Endodermal cell (in vitro differentiated cells): ENCODE results near the gene FAIM2. TPM values are rescaled to one million over a fixed set of nuclear protein-coding genes. Genes with fewer than 3 reads are reported as not detected.
A peak's percentile ranks its signal among the peaks of the same experiment; 100 is the strongest.

Source experiments
- DNase-seq: peaks from one replicate; pipeline ENCODE4 v3.0.0-alpha.2; 2017
- H3K27ac ChIP-seq: 2 replicates; pipeline ENCODE4 v1.5.1; 2013; ENCODE audit warnings: mild to moderate bottlenecking, low read depth, low read length, moderate library complexity
- H3K27me3 ChIP-seq: 2 replicates; pipeline ENCODE4 v1.6.1; 2013; ENCODE audit warnings: mild to moderate bottlenecking, low read length, moderate library complexity; ENCODE audit not compliant: insufficient read depth, control insufficient read depth, poor library complexity, severe bottlenecking
- H3K36me3 ChIP-seq: 2 replicates; pipeline ENCODE4 v1.7.0; 2013; ENCODE audit warnings: mild to moderate bottlenecking, low read length, moderate library complexity; ENCODE audit not compliant: control insufficient read depth, insufficient read depth
- H3K4me1 ChIP-seq: one replicate; pipeline ENCODE4 v1.7.0; 2013; ENCODE audit warnings: low read length; ENCODE audit not compliant: control insufficient read depth, insufficient read depth
- H3K4me3 ChIP-seq: 2 replicates; pipeline ENCODE4 v1.5.1; 2013; ENCODE audit warnings: mild to moderate bottlenecking, low read length, moderate library complexity
- H3K9ac ChIP-seq: 2 replicates; pipeline ENCODE4 v1.6.1; 2013; ENCODE audit warnings: mild to moderate bottlenecking, low read length, moderate library complexity; ENCODE audit not compliant: poor library complexity, severe bottlenecking; ENCODE audit errors: extremely low read depth
- H3K9me3 ChIP-seq: 2 replicates; pipeline ENCODE4 v1.6.1; 2013; ENCODE audit warnings: mild to moderate bottlenecking, low read length, moderate library complexity; ENCODE audit not compliant: control insufficient read depth
- H3K27ac Mint-ChIP-seq: 2 replicates; pipeline ENCODE4 v1.8.0; 2020; ENCODE audit warnings: mixed read lengths
- H3K27me3 Mint-ChIP-seq: 2 replicates; pipeline ENCODE4 v1.8.0; 2021; ENCODE audit warnings: mild to moderate bottlenecking, mixed read lengths; ENCODE audit not compliant: insufficient read depth
- H3K36me3 Mint-ChIP-seq: 2 replicates; pipeline ENCODE4 v1.8.0; 2020; ENCODE audit warnings: low read depth, mixed read lengths
- H3K4me1 Mint-ChIP-seq: 2 replicates; pipeline ENCODE4 v1.8.0; 2020; ENCODE audit warnings: mixed read lengths
- H3K4me3 Mint-ChIP-seq: 2 replicates; pipeline ENCODE4 v1.8.0; 2020; ENCODE audit warnings: mild to moderate bottlenecking, moderate library complexity, mixed read lengths
- H3K9me3 Mint-ChIP-seq: 2 replicates; pipeline ENCODE4 v1.8.0; 2020; ENCODE audit warnings: mild to moderate bottlenecking, mixed read lengths
- CTCF ChIP-seq: fragments of 200-600 bp; sonication (generic); conservative IDR thresholded peaks from 2 replicates; pipeline ENCODE4 v1.5.0; 2021; ENCODE audit warnings: antibody characterized with exemption, mild to moderate bottlenecking
- WGBS, 2 experiments: methylation state at CpG; one replicate each; pipeline versions ENCODE4 v1.1.5 to v1.1.7; 2013; ENCODE audit warnings: missing lambda C conversion rate in 2 of 2, mixed read lengths in 1 of 2; ENCODE audit not compliant: insufficient coverage in 1 of 2, insufficient read length in 1 of 2; 5-methylcytosine and 5-hydroxymethylcytosine counted together
- total RNA-seq, 2 donors: library from RNA; stranded (reverse); fragmentation: NEBNext Ultra II Directional in 1 of 2; extraction: Animal tissue kit (Norgen Biotek cat#: 25700) in 1 of 2; gene quantifications; 2 replicates in 1 of 2; 3 replicates in 1 of 2; pipeline ENCODE4 v1.2.1, GENCODE V29; 2021

FAIM2 gene
- total RNA-seq, 2 donors from 2014 or later, result not detected

GRCh38 chr12:49865782-49866135 lies 37.9 kb downstream of the FAIM2 start:
- no peaks in the 10 kb centered on the region for H3K4me1 ChIP-seq
- peaks cover 34% of the 10 kb centered on the region for H3K27me3 Mint-ChIP-seq
- peaks cover 3% of the 10 kb centered on the region for H3K9me3 Mint-ChIP-seq
- H3K4me1 Mint-ChIP-seq, result peaks cover 5% of the 10 kb centered on the region
- no peaks in the 10 kb centered on the region for H3K27me3 ChIP-seq
- TF ChIP-seq CTCF, result no peak
- H3K27ac ChIP-seq, result no peak overlapping the region
- H3K36me3 ChIP-seq, result no peaks in the 10 kb centered on the region
- no peaks in the 10 kb centered on the region for H3K9me3 ChIP-seq
- peak; percentile 32 for DNase-seq
- no peak overlapping the region for H3K4me3 Mint-ChIP-seq
- WGBS, 2 experiments, result 84 to 92% methylated on average over 5 to 8 of the region's 8 CpGs
- H3K4me3 ChIP-seq, result no peak overlapping the region
- no peaks in the 10 kb centered on the region for H3K36me3 Mint-ChIP-seq
- no peak overlapping the region for H3K9ac ChIP-seq
- H3K27ac Mint-ChIP-seq, result no peak overlapping the region

DNA sequence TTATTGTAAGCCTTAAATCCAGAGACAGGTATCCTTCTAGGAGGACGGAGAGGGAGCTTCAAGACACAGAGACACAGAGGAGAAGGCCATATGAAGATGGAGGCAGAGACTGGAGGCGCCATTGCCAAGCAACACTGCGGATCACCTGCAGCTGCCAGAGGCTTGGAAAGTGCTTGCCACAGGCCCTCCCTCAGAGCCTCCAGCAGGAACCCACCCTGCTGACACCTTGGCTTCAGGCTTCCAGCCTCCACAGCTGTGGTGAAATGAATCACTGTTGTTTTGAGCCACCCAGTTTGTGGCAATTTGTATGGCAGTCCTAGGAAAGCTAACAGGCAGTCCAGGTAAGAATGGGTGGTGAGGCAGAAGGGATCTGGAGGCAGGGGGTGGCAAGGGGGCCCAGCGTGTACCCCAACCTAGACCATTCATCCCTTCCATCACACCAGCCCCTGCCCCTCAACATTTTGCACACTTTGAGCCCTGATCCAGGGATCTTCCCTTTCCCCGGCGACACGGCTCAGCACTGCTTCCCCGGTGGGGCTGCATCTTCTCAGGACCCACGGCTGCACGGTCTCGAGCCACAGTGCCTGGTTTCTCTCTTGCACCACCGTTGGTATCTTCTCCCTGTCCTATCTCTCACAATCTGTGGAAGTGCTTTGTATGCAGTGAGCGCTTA lies 38.5 kb downstream of the FAIM2 start:
- no peak overlapping the region for H3K4me3 ChIP-seq
- Mint-ChIP-seq H3K4me1 (peaks cover 5% of the 10 kb centered on the region), H3K36me3 (no peaks in the 10 kb centered on the region), H3K27ac (no peak overlapping the region), H3K9me3 (peaks cover 3% of the 10 kb centered on the region), H3K4me3 (no peak overlapping the region), H3K27me3 (peaks cover 33% of the 10 kb centered on the region)
- H3K27ac ChIP-seq, result no peak overlapping the region
- no peaks in the 10 kb centered on the region for H3K36me3 ChIP-seq
- WGBS, 2 experiments, result 88 to 93% methylated on average over 13 of the region's 13 CpGs
- DNase-seq, result peak; percentile 38
- no peaks in the 10 kb centered on the region for H3K27me3 ChIP-seq
- no peak for TF ChIP-seq CTCF
- H3K4me1 ChIP-seq, result no peaks in the 10 kb centered on the region
- H3K9ac ChIP-seq, result no peak overlapping the region
- no peaks in the 10 kb centered on the region for H3K9me3 ChIP-seq

GRCh38 chr12:49864798-49865090 lies 39.0 kb downstream of the FAIM2 start:
- 84% methylated on average over 2 of the region's 2 CpGs; no CpG with 5 or more reads in 1 of the 2 experiments for WGBS, 2 experiments
- H3K4me3 ChIP-seq, result no peak overlapping the region
- H3K9ac ChIP-seq, result no peak overlapping the region
- peaks cover 3% of the 10 kb centered on the region for H3K9me3 ChIP-seq
- Mint-ChIP-seq H3K9me3 (peaks cover 8% of the 10 kb centered on the region), H3K4me1 (peaks cover 5% of the 10 kb centered on the region), H3K36me3 (peaks cover 1% of the 10 kb centered on the region), H3K4me3 (no peak overlapping the region), H3K27me3 (peaks cover 34% of the 10 kb centered on the region), H3K27ac (no peak overlapping the region)
- DNase-seq, result no peak
- no peak overlapping the region for H3K27ac ChIP-seq
- no peaks in the 10 kb centered on the region for H3K36me3 ChIP-seq
- no peak for TF ChIP-seq CTCF
- H3K27me3 ChIP-seq, result no peaks in the 10 kb centered on the region
- H3K4me1 ChIP-seq, result no peaks in the 10 kb centered on the region
